Natural killer cell (primary cell): Measurements from ENCODE around the gene ANXA3. TPM values are rescaled to one million over a fixed set of nuclear protein-coding genes. Genes with fewer than 3 reads are reported as not detected.

Source experiments
- ATAC-seq, 3 donors: fragments of 150-1000 bp in 2 of 3; fragments of 200-7000 bp in 1 of 3; cut with Tn5 transposase; 1 replicate in 1 of 3; 2 replicates in 2 of 3; pipeline ENCODE4 v1.10.0; 2021; ENCODE audit warnings: mild to moderate bottlenecking in 2 of 3, moderate library complexity in 2 of 3
- DNase-seq, 2 donors: peaks; one replicate each; pipeline versions ENCODE4 v3.0.0 to v3.0.0-alpha.2; 2013 to 2021; ENCODE audit warnings: mixed read lengths in 1 of 2
- H3K27ac ChIP-seq: one replicate; pipeline ENCODE4 v1.5.1; 2013; ENCODE audit warnings: mild to moderate bottlenecking, low read length
- H3K27me3 ChIP-seq: one replicate; pipeline ENCODE4 v1.6.1; 2013; ENCODE audit warnings: low read length; ENCODE audit not compliant: control insufficient read depth, insufficient read depth
- H3K36me3 ChIP-seq: one replicate; pipeline ENCODE4 v1.6.1; 2013; ENCODE audit warnings: low read length; ENCODE audit not compliant: control insufficient read depth, insufficient read depth
- H3K4me1 ChIP-seq: one replicate; pipeline ENCODE4 v1.6.1; 2013; ENCODE audit warnings: low read length; ENCODE audit not compliant: control insufficient read depth, insufficient read depth
- H3K4me3 ChIP-seq: one replicate; pipeline ENCODE4 v1.5.1; 2013; ENCODE audit warnings: low read length
- H3K9me3 ChIP-seq: one replicate; pipeline ENCODE4 v1.6.1; 2013; ENCODE audit warnings: low read length; ENCODE audit not compliant: control insufficient read depth, insufficient read depth
- H3K27ac Mint-ChIP-seq, 2 donors: one replicate each; pipeline ENCODE4 v1.8.0; 2022; ENCODE audit warnings: mild to moderate bottlenecking in 2 of 2, mixed read lengths in 2 of 2, moderate library complexity in 1 of 2
- H3K27me3 Mint-ChIP-seq, 2 donors: one replicate each; pipeline ENCODE4 v1.8.0; 2022; ENCODE audit warnings: low read depth in 2 of 2, mixed read lengths in 2 of 2
- H3K36me3 Mint-ChIP-seq: one replicate; pipeline ENCODE4 v1.8.0; 2022; ENCODE audit warnings: mixed read lengths
- H3K4me1 Mint-ChIP-seq, 2 donors: one replicate each; pipeline ENCODE4 v1.8.0; 2022; ENCODE audit warnings: mixed read lengths in 2 of 2
- H3K4me3 Mint-ChIP-seq: one replicate; pipeline ENCODE4 v1.8.0; 2022; ENCODE audit warnings: mild to moderate bottlenecking, moderate library complexity, mixed read lengths
- H3K9me3 Mint-ChIP-seq, 2 donors: one replicate each; pipeline ENCODE4 v1.8.0; 2022; ENCODE audit warnings: mixed read lengths in 2 of 2
- WGBS: methylation state at CpG from one replicate; pipeline ENCODE4 v1.1.7; 2013; ENCODE audit warnings: missing lambda C conversion rate; ENCODE audit not compliant: insufficient coverage; 5-methylcytosine and 5-hydroxymethylcytosine counted together
- intact Hi-C: fragments of 100-400 bp; cut with micrococcal nuclease; formaldehyde crosslinking; loops from one replicate; pipeline ENCODE4 v1.14.2; 2022
- total RNA-seq, 4 donors: library from RNA; stranded (reverse); fragments of 120-200 nt in 1 of 4; gene quantifications; one replicate each; pipeline versions ENCODE4 v1.2.3 to v1.2.4, GENCODE V29; 2013 to 2022
- TF ChIP-seq, protein P1 (sequence below): fragments of 200-600 bp; IDR thresholded peaks from one replicate; pipeline ENCODE4 v1.8.0; 2022; ENCODE audit warnings: antibody characterized with exemption

ANXA3 gene
- total RNA-seq, 3 donors from 2014 or later (not counting 1 experiment from before 2014, with no cell fraction given): 1.1 to 1.2 TPM; not detected in 1

DNA sequence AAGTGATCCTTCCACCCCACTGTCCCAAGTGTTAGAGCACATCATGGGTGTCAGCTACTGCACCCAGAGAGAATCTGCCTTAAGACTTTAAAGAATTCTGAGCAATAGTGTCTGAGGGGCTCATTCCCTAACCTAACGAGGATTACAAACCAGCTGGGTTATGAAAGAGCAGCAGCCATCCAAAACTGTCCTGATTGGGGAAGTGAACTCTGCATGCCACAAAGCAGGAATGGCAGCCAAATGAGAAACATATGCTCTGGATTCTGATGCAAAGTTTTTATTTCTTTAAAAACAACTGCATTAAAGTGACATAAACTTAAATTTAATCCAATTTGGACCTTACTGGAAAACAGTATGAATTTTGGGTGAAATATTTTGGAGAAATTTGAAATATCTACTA is 103.2 kb downstream of the ANXA3 start:
- TF ChIP-seq, protein P1, sequence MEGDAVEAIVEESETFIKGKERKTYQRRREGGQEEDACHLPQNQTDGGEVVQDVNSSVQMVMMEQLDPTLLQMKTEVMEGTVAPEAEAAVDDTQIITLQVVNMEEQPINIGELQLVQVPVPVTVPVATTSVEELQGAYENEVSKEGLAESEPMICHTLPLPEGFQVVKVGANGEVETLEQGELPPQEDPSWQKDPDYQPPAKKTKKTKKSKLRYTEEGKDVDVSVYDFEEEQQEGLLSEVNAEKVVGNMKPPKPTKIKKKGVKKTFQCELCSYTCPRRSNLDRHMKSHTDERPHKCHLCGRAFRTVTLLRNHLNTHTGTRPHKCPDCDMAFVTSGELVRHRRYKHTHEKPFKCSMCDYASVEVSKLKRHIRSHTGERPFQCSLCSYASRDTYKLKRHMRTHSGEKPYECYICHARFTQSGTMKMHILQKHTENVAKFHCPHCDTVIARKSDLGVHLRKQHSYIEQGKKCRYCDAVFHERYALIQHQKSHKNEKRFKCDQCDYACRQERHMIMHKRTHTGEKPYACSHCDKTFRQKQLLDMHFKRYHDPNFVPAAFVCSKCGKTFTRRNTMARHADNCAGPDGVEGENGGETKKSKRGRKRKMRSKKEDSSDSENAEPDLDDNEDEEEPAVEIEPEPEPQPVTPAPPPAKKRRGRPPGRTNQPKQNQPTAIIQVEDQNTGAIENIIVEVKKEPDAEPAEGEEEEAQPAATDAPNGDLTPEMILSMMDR: no peak
- ATAC-seq (no peak), DNase-seq (no peak)
- intact Hi-C loops: no loop called here
- 41% methylated on average over 1 of the region's 1 CpG for WGBS
- Mint-ChIP-seq H3K36me3 (no peaks in the 10 kb centered on the region), H3K27ac (no peak overlapping the region), H3K9me3 (no peaks in the 10 kb centered on the region), H3K4me3 (no peak overlapping the region), H3K4me1 (peaks cover 17 to 20% of the 10 kb centered on the region in 2 donors), H3K27me3 (peaks cover 0 to 7% of the 10 kb centered on the region in 2 donors)
- H3K27ac ChIP-seq: no peak overlapping the region
- no peaks in the 10 kb centered on the region for H3K9me3 ChIP-seq
- H3K36me3 ChIP-seq: no peaks in the 10 kb centered on the region
- H3K4me3 ChIP-seq: no peak overlapping the region
- no peaks in the 10 kb centered on the region for H3K27me3 ChIP-seq
- peaks cover 3% of the 10 kb centered on the region for H3K4me1 ChIP-seq

DNA sequence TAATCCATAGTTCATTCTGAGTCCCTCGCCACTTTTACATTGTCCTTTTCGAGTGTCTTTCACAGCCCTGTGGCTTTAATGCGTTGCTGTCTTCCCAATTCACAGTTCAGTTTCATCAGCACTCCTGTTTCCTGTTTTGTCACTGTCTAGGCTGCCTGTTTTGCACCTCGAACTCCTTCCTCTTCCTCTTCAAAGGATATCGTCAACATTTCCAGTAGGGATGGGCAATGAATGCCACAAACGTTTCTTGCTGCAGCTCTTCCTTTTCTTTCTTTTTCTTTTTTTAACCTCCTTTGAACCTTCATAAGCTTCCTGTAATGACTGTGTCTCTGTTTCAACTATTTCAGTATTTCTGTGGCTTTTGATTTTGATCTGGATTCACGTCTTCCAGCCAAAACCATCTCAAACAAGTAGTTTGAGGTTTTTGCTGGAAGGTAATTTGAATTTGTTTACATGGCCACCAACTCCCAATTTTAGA is 105.4 kb downstream of the ANXA3 start:
- Histone ChIP-seq H3K4me3 (no peak overlapping the region), H3K27ac (no peak overlapping the region), H3K27me3 (no peaks in the 10 kb centered on the region), H3K4me1 (peaks cover 3% of the 10 kb centered on the region), H3K9me3 (no peaks in the 10 kb centered on the region), H3K36me3 (no peaks in the 10 kb centered on the region)
- intact Hi-C loops: no loop called here
- H3K27me3 Mint-ChIP-seq: no peaks in the 10 kb centered on the region
- DNase-seq (peak in 1 of 2 donors; percentile 22), ATAC-seq (no peak)
- H3K36me3 Mint-ChIP-seq: no peaks in the 10 kb centered on the region
- TF ChIP-seq, protein P1: no peak
- no peaks in the 10 kb centered on the region for H3K9me3 Mint-ChIP-seq
- WGBS: 1% methylated on average over 6 of the region's 7 CpGs
- no peak overlapping the region for H3K27ac Mint-ChIP-seq
- H3K4me3 Mint-ChIP-seq: peak overlapping the region; percentile 2
- H3K4me1 Mint-ChIP-seq: peaks cover 17 to 20% of the 10 kb centered on the region in 2 donors

DNA sequence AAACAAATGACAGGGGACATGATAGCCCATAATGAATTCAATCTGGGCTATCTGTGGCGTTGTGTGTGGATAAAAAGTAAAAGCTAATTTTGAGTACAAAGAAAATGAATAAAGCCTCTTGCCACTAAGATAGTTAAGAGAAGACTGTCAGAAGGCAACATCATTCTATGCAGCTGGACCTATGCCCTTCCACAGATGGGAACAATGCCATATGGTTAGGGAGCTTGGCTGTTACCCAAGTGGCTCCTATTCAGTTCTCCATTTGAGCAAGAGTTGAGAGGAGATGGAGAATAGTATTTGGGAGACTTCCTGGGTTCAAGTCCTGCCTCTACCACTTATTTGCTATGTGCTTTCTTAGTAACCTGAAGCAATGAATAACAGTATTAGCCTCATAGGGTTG is 107.7 kb downstream of the ANXA3 start:
- no peak overlapping the region for H3K4me3 ChIP-seq
- intact Hi-C loops: no loop called here
- no peak overlapping the region for H3K4me3 Mint-ChIP-seq
- peaks cover 3% of the 10 kb centered on the region for H3K4me1 ChIP-seq
- 100% methylated on average over 1 of the region's 1 CpG for WGBS
- DNase-seq (no peak), ATAC-seq (no peak)
- H3K4me1 Mint-ChIP-seq: peaks cover 17 to 20% of the 10 kb centered on the region in 2 donors
- H3K9me3 Mint-ChIP-seq: peaks cover 0 to 2% of the 10 kb centered on the region in 2 donors
- H3K36me3 ChIP-seq: no peaks in the 10 kb centered on the region
- peaks cover 0 to 4% of the 10 kb centered on the region in 2 donors for H3K27me3 Mint-ChIP-seq
- H3K36me3 Mint-ChIP-seq: no peaks in the 10 kb centered on the region
- H3K27ac ChIP-seq: no peak overlapping the region
- no peaks in the 10 kb centered on the region for H3K9me3 ChIP-seq
- TF ChIP-seq, protein P1: no peak
- H3K27ac Mint-ChIP-seq: no peak overlapping the region
- no peaks in the 10 kb centered on the region for H3K27me3 ChIP-seq

DNA sequence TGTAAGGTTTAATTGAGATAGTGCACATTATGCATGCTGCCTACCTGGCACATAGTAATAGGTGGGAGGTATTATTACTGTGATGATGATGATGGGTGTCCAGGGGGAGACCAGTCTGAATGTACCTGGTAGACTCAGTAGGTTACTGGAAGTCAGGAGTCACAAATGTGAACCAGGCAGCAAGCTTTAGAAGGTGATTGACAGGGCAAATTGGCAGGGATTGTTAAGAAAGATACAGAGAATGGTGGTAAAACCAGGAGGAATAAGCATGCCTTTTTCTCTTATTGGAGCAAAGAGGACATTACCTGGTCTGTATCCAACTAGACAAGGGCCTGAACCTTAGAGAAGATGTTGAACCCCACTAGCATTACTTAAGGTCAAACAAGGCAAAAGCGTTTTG is 108.1 kb downstream of the ANXA3 start:
- Histone ChIP-seq H3K4me1 (peaks cover 3% of the 10 kb centered on the region), H3K27me3 (no peaks in the 10 kb centered on the region), H3K9me3 (no peaks in the 10 kb centered on the region), H3K27ac (no peak overlapping the region), H3K4me3 (no peak overlapping the region), H3K36me3 (no peaks in the 10 kb centered on the region)
- Mint-ChIP-seq H3K27me3 (peaks cover 0 to 4% of the 10 kb centered on the region in 2 donors), H3K27ac (no peak overlapping the region), H3K36me3 (no peaks in the 10 kb centered on the region), H3K4me3 (no peak overlapping the region), H3K9me3 (peaks cover 0 to 2% of the 10 kb centered on the region in 2 donors), H3K4me1 (peaks cover 17 to 20% of the 10 kb centered on the region in 2 donors)
- DNase-seq: no peak
- ATAC-seq: no peak
- no CpG with 5 or more reads among the region's 1 CpG for WGBS
- TF ChIP-seq, protein P1: no peak
- intact Hi-C loops: no loop called here
